HepG2 (cell line): Measurements from ENCODE around the gene NYAP1. TPM values are rescaled to one million over a fixed set of nuclear protein-coding genes. Genes with fewer than 3 reads are reported as not detected.
A peak's percentile ranks its signal among the peaks of the same experiment; 100 is the strongest.
"Not testable (repeated sequence)": the region's sequence is repeated elsewhere in the genome, so short reads cannot be mapped to it uniquely, and the experiment has no call there.

Experiments
- ATAC-seq: fragments of 200-7000 bp; cut with Tn5 transposase; 3 replicates; pipeline ENCODE4 v1.9.1; 2020; ENCODE audit warnings: mild to moderate bottlenecking, moderate library complexity
- BruUV-seq: library from RNA; stranded (reverse); fragments of 400-500 nt; replicated peaks from 2 replicates; lab custom pipeline; 2021; lab: Mats Ljungman, UMichigan
- CTCF ChIA-PET: fragments of 300-600 bp; formaldehyde crosslinking; extraction: SDS; loops from one replicate; lab custom pipeline; 2021; ENCODE audit warnings: low total read pairs, inconsistent platforms, low intra/inter-chr PET ratio; lab: Yijun Ruan, JAX
- POLR2A ChIA-PET: fragments of 350-600 bp; sonication (Branson Sonifier 250); formaldehyde crosslinking; loops from one replicate; lab custom pipeline; 2020; ENCODE audit warnings: antibody characterized with exemption, inconsistent platforms; lab: Yijun Ruan, JAX
- DNase-seq: peaks from one replicate; pipeline ENCODE4 v3.0.0-alpha.2; 2015; ENCODE audit warnings: low spot score
- FAIRE-seq: peaks from 3 replicates; lab custom pipeline; 2011; peaks lifted over from hg19 to GRCh38; lab: Jason Lieb, UNC
- H2AFZ ChIP-seq: one replicate; pipeline ENCODE4 v1.6.1; 2011; ENCODE audit warnings: low read length, inconsistent platforms
- H3K27ac ChIP-seq: fragments of 300-600 bp; 3 replicates; pipeline ENCODE4 v1.8.0; 2011; ENCODE audit warnings: mixed run types, mild to moderate bottlenecking, mixed read lengths, low read length, inconsistent platforms; ENCODE audit not compliant: insufficient read depth; ENCODE audit errors: extremely low read length
- H3K27me3 ChIP-seq, 2 experiments: fragments of 200-600 bp in 1 of 2; 2 replicates in 1 of 2; 3 replicates in 1 of 2; pipeline versions ENCODE4 v1.6.0 to v1.8.0; 2011; ENCODE audit warnings: low read length in 2 of 2, mild to moderate bottlenecking in 2 of 2, moderate library complexity in 2 of 2, inconsistent platforms in 1 of 2; ENCODE audit not compliant: insufficient read depth in 2 of 2, control insufficient read depth in 1 of 2
- H3K36me3 ChIP-seq, 2 experiments: fragments of 200-600 bp in 1 of 2; replicated peaks in 1 of 2; 2 replicates in 1 of 2; 3 replicates in 1 of 2; pipeline versions ENCODE4 v1.5.1 to v1.8.0; 2011; ENCODE audit warnings: low read length in 2 of 2, inconsistent platforms in 1 of 2; ENCODE audit not compliant: insufficient read depth in 2 of 2, control insufficient read depth in 1 of 2
- H3K4me1 ChIP-seq: 2 replicates; pipeline ENCODE4 v1.5.1; 2012; ENCODE audit warnings: low read length, inconsistent platforms; ENCODE audit not compliant: insufficient read depth
- H3K4me2 ChIP-seq: 2 replicates; pipeline ENCODE4 v1.6.0; 2011; ENCODE audit warnings: low read depth, low read length, inconsistent platforms
- H3K4me3 ChIP-seq, 3 experiments: fragments of 200-600 bp in 1 of 3; sonication (generic), shearing (Covaris generic) in 1 of 3; replicated peaks in 1 of 3; 2 replicates each; pipeline ENCODE4 v1.5.1; 2011 to 2016; ENCODE audit warnings: low read length in 3 of 3, inconsistent platforms in 2 of 3, low read depth in 2 of 3, mild to moderate bottlenecking in 2 of 3, control low read depth in 1 of 3, mixed read lengths in 1 of 3; ENCODE audit not compliant: insufficient read depth in 1 of 3
- H3K79me2 ChIP-seq: one replicate; pipeline ENCODE4 v1.6.1; 2011; ENCODE audit warnings: low read length, inconsistent platforms; ENCODE audit not compliant: insufficient read depth
- H3K9ac ChIP-seq: 2 replicates; pipeline ENCODE4 v1.6.0; 2011; ENCODE audit warnings: mild to moderate bottlenecking, low read depth, low read length, inconsistent platforms; ENCODE audit not compliant: insufficient read depth
- H3K9me3 ChIP-seq: 2 replicates; pipeline ENCODE4 v1.5.1; 2012; ENCODE audit warnings: mild to moderate bottlenecking, low read length
- H4K20me1 ChIP-seq: 2 replicates; pipeline ENCODE4 v1.6.0; 2011; ENCODE audit warnings: inconsistent platforms, mild to moderate bottlenecking, low read length, moderate library complexity; ENCODE audit not compliant: insufficient read depth
- ZNF121 ChIP-seq: sonication (generic); formaldehyde crosslinking; IDR thresholded peaks from 2 replicates; pipeline ENCODE4 v1.5.0; 2020; ENCODE audit warnings: mild to moderate bottlenecking, missing genetic modification reagents
- WGBS: methylation state at CpG from one replicate; pipeline ENCODE4 v1.1.6; 2017; ENCODE audit warnings: low lambda C conversion rate; 5-methylcytosine and 5-hydroxymethylcytosine counted together
- in situ Hi-C: cut with HindIII; loops from 2 replicates; pipeline ENCODE4 v1.10.0; 2017; ENCODE audit warnings: low pct_unique_long_range_greater_than_20kb; ENCODE audit not compliant: extremely low pct_ligation_motif_present
- intact Hi-C: fragments of 100-400 bp; cut with micrococcal nuclease; formaldehyde crosslinking; loops from one replicate; pipeline ENCODE4 v1.10.0; 2022; ENCODE audit not compliant: unreplicated experiment
- polyA plus RNA-seq, 8 experiments: library from polyadenylated mRNA; depleted of rRNA in 3 of 8; stranded (reverse) in 7 of 8; unstranded in 1 of 8; fragments of >200 nt; fragmentation: Illumina TruSeq in 4 of 8; extraction: Trizol in 4 of 8; gene quantifications; 2 replicates each; pipeline versions ENCODE4 v1.2.1 to v1.2.3, GENCODE V29; 2011 to 2016; ENCODE audit warnings: low read depth in 4 of 8, missing spikeins in 1 of 8, mixed read lengths in 1 of 8; ENCODE audit not compliant: insufficient read depth in 1 of 8
- total RNA-seq, 5 experiments: library from RNA; depleted of rRNA; stranded (reverse); fragments of >200 nt; fragmentation: Illumina TruSeq; extraction: Trizol; gene quantifications; 2 replicates each; pipeline ENCODE4 v1.2.3, GENCODE V29; 2016; ENCODE audit warnings: low read depth in 1 of 5

NYAP1 gene
- total and polyA plus RNA-seq, 2 of the 13 experiments (the other 11 are each of a cell fraction or from before 2014, with no cell fraction given), result 0.15 to 0.46 TPM

- H3K4me3 ChIP-seq, intact Hi-C loops, H3K27me3 ChIP-seq, POLR2A ChIA-PET, H3K4me2 ChIP-seq, in situ Hi-C loops, H2AFZ ChIP-seq, H3K79me2 ChIP-seq, H4K20me1 ChIP-seq, CTCF ChIA-PET, BruUV-seq, H3K9me3 ChIP-seq, H3K36me3 ChIP-seq, H3K9ac ChIP-seq, H3K27ac ChIP-seq, FAIRE-seq, ATAC-seq, DNase-seq: not testable (repeated sequence)
- TF ChIP-seq ZNF121 (CRISPR knock-in tag), result peak; percentile 77
- peaks cover 29% of the 10 kb centered on the region for H3K4me1 ChIP-seq
- 88% methylated on average over 2 of the region's 2 CpGs for WGBS
Observed at GRCh38 chr7:100500743-100501142, 17.0 kb downstream of the NYAP1 start.

GRCh38 chr7:100504031-100504430, 20.3 kb downstream of the NYAP1 start:
- H3K9me3 ChIP-seq, H3K4me2 ChIP-seq, H3K9ac ChIP-seq, H3K36me3 ChIP-seq, H3K79me2 ChIP-seq, H3K27me3 ChIP-seq, H4K20me1 ChIP-seq, H2AFZ ChIP-seq, CTCF ChIA-PET, H3K4me3 ChIP-seq, in situ Hi-C loops, FAIRE-seq, ATAC-seq, H3K27ac ChIP-seq, intact Hi-C loops, BruUV-seq, DNase-seq: not testable (repeated sequence)
- POLR2A ChIA-PET, result interaction anchor here (0.7 kb wide), 1 partner anchor 49 kb away, joined by 3 read pairs; no protein-coding TSS in a partner anchor
- peaks cover 29% of the 10 kb centered on the region for H3K4me1 ChIP-seq
- WGBS, result 82% methylated on average over 3 of the region's 3 CpGs
